ENCODE results near the gene CLPTM1L.
"Not testable (repeated sequence)": the region's sequence is repeated elsewhere in the genome, so short reads cannot be mapped to it uniquely, and the experiment has no call there.

The CLPTM1L gene

DNA sequence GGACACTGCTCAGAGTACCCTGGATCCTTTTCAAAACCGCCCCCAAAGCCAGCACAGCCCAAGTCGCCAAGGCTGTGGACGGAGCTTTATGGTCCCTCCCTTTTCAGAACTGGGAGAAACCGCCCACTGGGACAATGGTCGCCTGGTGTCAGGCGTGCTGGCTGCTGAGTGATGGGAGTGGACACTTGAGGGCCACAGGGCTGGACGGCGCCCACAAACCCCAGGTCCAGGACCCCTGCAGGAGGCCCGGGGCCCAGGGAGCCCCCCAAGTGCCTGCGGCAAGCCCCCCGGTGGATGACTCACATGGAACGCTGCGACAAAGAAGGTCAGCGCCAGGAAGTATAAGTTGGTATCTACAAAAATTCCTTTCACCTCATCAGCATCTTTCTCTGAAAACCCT, 10.9 kb downstream of the CLPTM1L start:
- no CpG with 5 or more reads among the region's 14 CpGs for WGBS, 2 donors (ENCODE audit: extremely low coverage in 2 of 2, insufficient read length in 2 of 2, insufficient replicate concordance in 1 of 2)
- H3K23ac ChIP-seq (ENCODE audit: low read depth, low read length, poor library complexity), result no peak overlapping the region
- no peak overlapping the region for H3K4ac ChIP-seq (ENCODE audit: low read length)
- no peak overlapping the region for H3K27ac ChIP-seq (replicated peaks; ENCODE audit: low read length)
- H2BK12ac ChIP-seq (ENCODE audit: low read length), result no peak overlapping the region
- H2BK120ac ChIP-seq (ENCODE audit: low read depth, low read length), result no peak overlapping the region
- H3K27me3 ChIP-seq (ENCODE audit: control insufficient read depth in 3 of 3, insufficient read depth in 3 of 3, low read depth in 1 of 3, low read length in 3 of 3), result no peaks in the 10 kb centered on the region
- H2BK5ac ChIP-seq (ENCODE audit: low read length), result no peak overlapping the region
- peaks cover 55 to 90% of the 10 kb centered on the region in 2 donors for H3K36me3 ChIP-seq (replicated peaks in 1 of 2; ENCODE audit: control insufficient read depth in 2 of 2, insufficient read depth in 2 of 2, low read length in 2 of 2)
- H4K8ac ChIP-seq (ENCODE audit: low read depth, low read length), result no peak overlapping the region
- no peak overlapping the region for H2AK5ac ChIP-seq (ENCODE audit: low read depth, low read length)
- H4K91ac ChIP-seq (ENCODE audit: low read depth, low read length, poor library complexity), result no peak overlapping the region
- H3K4me1 ChIP-seq (ENCODE audit: control insufficient read depth in 2 of 2, insufficient read depth in 1 of 2, low read depth in 1 of 2, low read length in 2 of 2), result no peaks in the 10 kb centered on the region
- no peak overlapping the region for H3K4me3 ChIP-seq (ENCODE audit: low read length in 2 of 2)
- peaks cover 10% of the 10 kb centered on the region for H3K79me1 ChIP-seq (ENCODE audit: low read depth, low read length)
- no peak overlapping the region for H2BK15ac ChIP-seq (ENCODE audit: low read length)
- no peak overlapping the region for H2AFZ ChIP-seq (ENCODE audit: low read length)
- no peak overlapping the region for H3K4me2 ChIP-seq (ENCODE audit: insufficient read depth, low read length, poor library complexity, severe bottlenecking)
- no peak overlapping the region for H3K18ac ChIP-seq (ENCODE audit: low read length)
- H3K9me3 ChIP-seq (replicated peaks in 1 of 2; ENCODE audit: control insufficient read depth in 2 of 2, insufficient read depth in 1 of 2, low read depth in 1 of 2, low read length in 2 of 2), result no peaks in the 10 kb centered on the region
- no peak overlapping the region for H3K9ac ChIP-seq (ENCODE audit: low read depth, low read length, poor library complexity)
- DNase-seq (ENCODE audit: low spot score), result no peak
- no peak overlapping the region for H3K14ac ChIP-seq (ENCODE audit: low read length)

DNA sequence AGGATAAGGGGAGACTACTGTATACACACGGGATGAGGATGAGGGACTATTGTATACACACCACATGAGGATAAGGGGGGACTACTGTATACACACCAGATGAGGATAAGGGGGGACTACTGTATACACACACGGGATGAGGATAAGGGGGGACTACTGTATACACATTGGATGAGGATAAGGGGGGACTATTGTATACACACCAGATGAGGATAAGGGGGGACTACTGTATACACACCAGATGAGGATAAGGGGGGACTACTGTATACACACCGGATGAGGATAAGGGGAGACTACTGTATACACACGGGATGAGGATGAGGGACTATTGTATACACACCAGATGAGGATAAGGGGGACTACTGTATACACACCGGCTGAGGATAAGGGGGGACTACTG, 11.6 kb downstream of the CLPTM1L start:
- not testable (repeated sequence) for H2BK5ac ChIP-seq (ENCODE audit: low read length); DNase-seq (ENCODE audit: low spot score); H2AK5ac ChIP-seq (ENCODE audit: low read depth, low read length); H3K4ac ChIP-seq (ENCODE audit: low read length); H3K14ac ChIP-seq (ENCODE audit: low read length); H2BK120ac ChIP-seq (ENCODE audit: low read depth, low read length); H3K27me3 ChIP-seq (ENCODE audit: control insufficient read depth in 3 of 3, insufficient read depth in 3 of 3, low read depth in 1 of 3, low read length in 3 of 3); H3K9ac ChIP-seq (ENCODE audit: low read depth, low read length, poor library complexity); H3K4me2 ChIP-seq (ENCODE audit: insufficient read depth, low read length, poor library complexity, severe bottlenecking); H3K23ac ChIP-seq (ENCODE audit: low read depth, low read length, poor library complexity); H3K4me1 ChIP-seq (ENCODE audit: control insufficient read depth in 2 of 2, insufficient read depth in 1 of 2, low read depth in 1 of 2, low read length in 2 of 2); H3K9me3 ChIP-seq (replicated peaks in 1 of 2; ENCODE audit: control insufficient read depth in 2 of 2, insufficient read depth in 1 of 2, low read depth in 1 of 2, low read length in 2 of 2); H3K4me3 ChIP-seq (ENCODE audit: low read length in 2 of 2); H4K91ac ChIP-seq (ENCODE audit: low read depth, low read length, poor library complexity); H2BK12ac ChIP-seq (ENCODE audit: low read length); H4K8ac ChIP-seq (ENCODE audit: low read depth, low read length); H2AFZ ChIP-seq (ENCODE audit: low read length); H2BK15ac ChIP-seq (ENCODE audit: low read length); H3K18ac ChIP-seq (ENCODE audit: low read length); H3K27ac ChIP-seq (replicated peaks; ENCODE audit: low read length)
- Histone ChIP-seq H3K36me3 (replicated peaks in 1 of 2; ENCODE audit: control insufficient read depth in 2 of 2, insufficient read depth in 2 of 2, low read length in 2 of 2) (peaks cover 52 to 84% of the 10 kb centered on the region in 2 donors), H3K79me1 (ENCODE audit: low read depth, low read length) (peaks cover 11% of the 10 kb centered on the region)
- WGBS, 2 donors (ENCODE audit: extremely low coverage in 2 of 2, insufficient read length in 2 of 2, insufficient replicate concordance in 1 of 2), result no CpG with 5 or more reads among the region's 5 CpGs

DNA sequence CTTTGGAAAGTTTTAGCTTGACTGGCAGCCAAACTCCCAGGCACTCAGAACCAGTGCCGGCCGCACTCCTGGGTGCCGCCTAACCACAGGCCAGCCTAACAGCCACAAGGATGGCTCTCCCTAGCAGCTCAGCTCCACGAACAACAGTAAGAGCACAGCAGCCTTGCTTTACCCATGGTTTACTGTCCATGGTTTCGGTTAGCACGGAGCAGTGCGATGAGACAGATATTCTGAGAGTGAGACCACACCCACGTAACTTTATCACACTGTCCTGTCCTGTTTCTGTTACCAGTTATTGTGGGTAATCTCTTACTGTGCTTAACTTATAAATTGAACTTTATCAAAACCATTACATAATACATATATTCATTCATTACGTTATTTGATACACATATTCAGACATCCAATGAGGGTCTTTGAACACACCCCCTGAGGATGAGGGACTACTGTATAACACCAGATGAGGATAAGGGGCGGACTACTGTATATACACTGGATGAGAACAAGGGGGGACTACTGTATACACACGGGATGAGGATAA, 12.4 kb downstream of the CLPTM1L start:
- H3K18ac ChIP-seq (ENCODE audit: low read length), result no peak overlapping the region
- peaks cover 11% of the 10 kb centered on the region for H3K79me1 ChIP-seq (ENCODE audit: low read depth, low read length)
- no peak overlapping the region for H4K8ac ChIP-seq (ENCODE audit: low read depth, low read length)
- H3K9me3 ChIP-seq (replicated peaks in 1 of 2; ENCODE audit: control insufficient read depth in 2 of 2, insufficient read depth in 1 of 2, low read depth in 1 of 2, low read length in 2 of 2), result no peaks in the 10 kb centered on the region
- WGBS, 2 donors (ENCODE audit: extremely low coverage in 2 of 2, insufficient read length in 2 of 2, insufficient replicate concordance in 1 of 2), result 100% methylated on average over 1 of the region's 11 CpGs; no CpG with 5 or more reads in 1 of the 2 donors
- no peak for DNase-seq (ENCODE audit: low spot score)
- no peak overlapping the region for H3K9ac ChIP-seq (ENCODE audit: low read depth, low read length, poor library complexity)
- H3K4me3 ChIP-seq (ENCODE audit: low read length in 2 of 2), result no peak overlapping the region
- no peak overlapping the region for H2AFZ ChIP-seq (ENCODE audit: low read length)
- no peak overlapping the region for H2BK12ac ChIP-seq (ENCODE audit: low read length)
- H3K4ac ChIP-seq (ENCODE audit: low read length), result no peak overlapping the region
- H3K27ac ChIP-seq (replicated peaks; ENCODE audit: low read length), result no peak overlapping the region
- no peak overlapping the region for H3K23ac ChIP-seq (ENCODE audit: low read depth, low read length, poor library complexity)
- H3K4me2 ChIP-seq (ENCODE audit: insufficient read depth, low read length, poor library complexity, severe bottlenecking), result no peak overlapping the region
- no peaks in the 10 kb centered on the region for H3K27me3 ChIP-seq (ENCODE audit: control insufficient read depth in 3 of 3, insufficient read depth in 3 of 3, low read depth in 1 of 3, low read length in 3 of 3)
- H2AK5ac ChIP-seq (ENCODE audit: low read depth, low read length), result no peak overlapping the region
- no peaks in the 10 kb centered on the region for H3K4me1 ChIP-seq (ENCODE audit: control insufficient read depth in 2 of 2, insufficient read depth in 1 of 2, low read depth in 1 of 2, low read length in 2 of 2)
- peaks cover 47 to 77% of the 10 kb centered on the region in 2 donors for H3K36me3 ChIP-seq (replicated peaks in 1 of 2; ENCODE audit: control insufficient read depth in 2 of 2, insufficient read depth in 2 of 2, low read length in 2 of 2)
- H3K14ac ChIP-seq (ENCODE audit: low read length), result no peak overlapping the region
- no peak overlapping the region for H4K91ac ChIP-seq (ENCODE audit: low read depth, low read length, poor library complexity)
- H2BK15ac ChIP-seq (ENCODE audit: low read length), result no peak overlapping the region
- no peak overlapping the region for H2BK120ac ChIP-seq (ENCODE audit: low read depth, low read length)
- H2BK5ac ChIP-seq (ENCODE audit: low read length), result no peak overlapping the region

DNA sequence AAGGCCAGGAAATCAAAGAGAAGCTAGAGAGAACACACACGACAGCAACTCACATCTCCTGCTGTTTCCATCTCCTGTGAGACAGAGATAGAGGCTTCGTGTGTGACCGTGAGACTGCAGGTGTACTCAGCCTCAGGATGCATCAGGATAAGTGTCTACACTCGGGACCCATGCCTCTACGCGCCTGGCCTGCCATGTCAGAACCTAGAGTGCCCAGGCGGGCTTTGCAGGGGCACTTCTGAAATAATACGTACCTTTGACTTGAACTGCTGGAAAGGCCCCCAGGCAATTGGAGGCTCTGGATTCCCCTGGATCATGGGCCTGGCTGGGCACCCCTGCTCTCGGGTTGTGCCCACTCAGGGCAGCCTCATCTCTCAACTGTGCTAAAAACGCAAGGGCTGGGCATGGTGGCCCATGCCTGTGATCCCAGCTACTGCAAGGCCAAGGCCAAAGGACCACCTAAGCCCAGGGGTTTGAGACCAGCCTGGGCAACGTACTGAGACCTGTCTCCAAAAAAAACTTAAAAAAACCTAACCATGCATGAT, 13.0 kb downstream of the CLPTM1L start:
- H2BK5ac ChIP-seq (ENCODE audit: low read length), result no peak overlapping the region
- no peak overlapping the region for H3K9ac ChIP-seq (ENCODE audit: low read depth, low read length, poor library complexity)
- no peak for DNase-seq (ENCODE audit: low spot score)
- H4K8ac ChIP-seq (ENCODE audit: low read depth, low read length), result no peak overlapping the region
- no peak overlapping the region for H3K18ac ChIP-seq (ENCODE audit: low read length)
- H3K4ac ChIP-seq (ENCODE audit: low read length), result no peak overlapping the region
- no peak overlapping the region for H3K27ac ChIP-seq (replicated peaks; ENCODE audit: low read length)
- H2BK15ac ChIP-seq (ENCODE audit: low read length), result no peak overlapping the region
- no peak overlapping the region for H2AK5ac ChIP-seq (ENCODE audit: low read depth, low read length)
- H3K23ac ChIP-seq (ENCODE audit: low read depth, low read length, poor library complexity), result no peak overlapping the region
- H3K4me1 ChIP-seq (ENCODE audit: control insufficient read depth in 2 of 2, insufficient read depth in 1 of 2, low read depth in 1 of 2, low read length in 2 of 2), result no peaks in the 10 kb centered on the region
- peaks cover 11% of the 10 kb centered on the region for H3K79me1 ChIP-seq (ENCODE audit: low read depth, low read length)
- WGBS, 2 donors (ENCODE audit: extremely low coverage in 2 of 2, insufficient read length in 2 of 2, insufficient replicate concordance in 1 of 2), result no CpG with 5 or more reads among the region's 11 CpGs
- H3K9me3 ChIP-seq (replicated peaks in 1 of 2; ENCODE audit: control insufficient read depth in 2 of 2, insufficient read depth in 1 of 2, low read depth in 1 of 2, low read length in 2 of 2), result no peaks in the 10 kb centered on the region
- H3K14ac ChIP-seq (ENCODE audit: low read length), result no peak overlapping the region
- no peak overlapping the region for H2BK12ac ChIP-seq (ENCODE audit: low read length)
- H3K4me3 ChIP-seq (ENCODE audit: low read length in 2 of 2), result no peak overlapping the region
- H2BK120ac ChIP-seq (ENCODE audit: low read depth, low read length), result no peak overlapping the region
- H3K4me2 ChIP-seq (ENCODE audit: insufficient read depth, low read length, poor library complexity, severe bottlenecking), result no peak overlapping the region
- no peak overlapping the region for H2AFZ ChIP-seq (ENCODE audit: low read length)
- peaks cover 44 to 71% of the 10 kb centered on the region in 2 donors for H3K36me3 ChIP-seq (replicated peaks in 1 of 2; ENCODE audit: control insufficient read depth in 2 of 2, insufficient read depth in 2 of 2, low read length in 2 of 2)
- no peaks in the 10 kb centered on the region for H3K27me3 ChIP-seq (ENCODE audit: control insufficient read depth in 3 of 3, insufficient read depth in 3 of 3, low read depth in 1 of 3, low read length in 3 of 3)
- H4K91ac ChIP-seq (ENCODE audit: low read depth, low read length, poor library complexity), result no peak overlapping the region
